Neural progenitor cell (in vitro differentiated cells): Measurements from ENCODE around the gene SPINT3. TPM values are rescaled to one million over a fixed set of nuclear protein-coding genes. Genes with fewer than 3 reads are reported as not detected.
"Not testable (repeated sequence)": the region's sequence is repeated elsewhere in the genome, so short reads cannot be mapped to it uniquely, and the experiment has no call there.

Source experiments
- DNase-seq: peaks from one replicate; pipeline ENCODE4 v3.0.0-alpha.2; 2016; ENCODE audit warnings: low spot score
- H2AFZ ChIP-seq: fragments of 200-600 bp; sonication (generic); replicated peaks from 2 replicates; pipeline ENCODE4 v1.6.1; 2016; ENCODE audit warnings: antibody characterized with exemption
- H3F3A ChIP-seq: fragments of 200-600 bp; sonication (generic); 2 replicates; pipeline ENCODE4 v1.6.1; 2016; ENCODE audit warnings: antibody characterized with exemption, low read depth
- H3K27ac ChIP-seq: fragments of 200-600 bp; sonication (generic); 2 replicates; pipeline ENCODE4 v1.5.1; 2016; ENCODE audit warnings: mild to moderate bottlenecking
- H3K27me3 ChIP-seq: fragments of 200-600 bp; sonication (generic); 2 replicates; pipeline ENCODE4 v1.6.1; 2016; ENCODE audit warnings: mild to moderate bottlenecking, moderate library complexity
- H3K36me3 ChIP-seq: fragments of 200-600 bp; sonication (generic); 2 replicates; pipeline ENCODE4 v1.5.1; 2016
- H3K4me1 ChIP-seq: fragments of 200-600 bp; sonication (generic); 2 replicates; pipeline ENCODE4 v1.6.1; 2016; ENCODE audit warnings: mixed run types
- H3K4me2 ChIP-seq: fragments of 200-600 bp; sonication (generic); 2 replicates; pipeline ENCODE4 v1.6.1; 2016
- H3K4me3 ChIP-seq: fragments of 200-600 bp; sonication (generic); 2 replicates; pipeline ENCODE4 v1.5.1; 2016
- H3K79me2 ChIP-seq: fragments of 200-600 bp; sonication (generic); 2 replicates; pipeline ENCODE4 v1.6.1; 2016; ENCODE audit warnings: low read depth
- H3K9ac ChIP-seq: fragments of 200-600 bp; sonication (generic); 2 replicates; pipeline ENCODE4 v1.6.1; 2016
- H3K9me3 ChIP-seq: fragments of 200-600 bp; sonication (generic); 2 replicates; pipeline ENCODE4 v1.5.1; 2016; ENCODE audit warnings: low read depth
- H4K20me1 ChIP-seq: fragments of 200-600 bp; sonication (generic); 2 replicates; pipeline ENCODE4 v1.6.1; 2016; ENCODE audit warnings: low read depth
- H3K27ac Mint-ChIP-seq: 3 replicates; pipeline ENCODE4 v1.8.0; 2021; ENCODE audit warnings: mixed read lengths
- H3K27me3 Mint-ChIP-seq: 2 replicates; pipeline ENCODE4 v1.8.0; 2022; ENCODE audit warnings: low read depth, mild to moderate bottlenecking, inconsistent platforms, moderate library complexity, mixed read lengths; ENCODE audit not compliant: insufficient read depth
- H3K36me3 Mint-ChIP-seq: 3 replicates; pipeline ENCODE4 v1.8.0; 2021; ENCODE audit warnings: mixed read lengths
- H3K4me1 Mint-ChIP-seq: 3 replicates; pipeline ENCODE4 v1.8.0; 2021; ENCODE audit warnings: mixed read lengths
- H3K4me3 Mint-ChIP-seq: 3 replicates; pipeline ENCODE4 v1.8.0; 2021; ENCODE audit warnings: mild to moderate bottlenecking, moderate library complexity, mixed read lengths
- H3K9me3 Mint-ChIP-seq: 3 replicates; pipeline ENCODE4 v1.8.0; 2020; ENCODE audit warnings: mixed read lengths
- EZH2 ChIP-seq: fragments of 200-600 bp; sonication (generic); IDR thresholded peaks from 2 replicates; pipeline ENCODE4 v1.6.1; 2017; ENCODE audit warnings: antibody characterized with exemption, mild to moderate bottlenecking, moderate library complexity
- EZH2phosphoT487 ChIP-seq: fragments of 200-600 bp; sonication (generic); IDR thresholded peaks from 2 replicates; pipeline ENCODE4 v1.6.1; 2017; ENCODE audit warnings: antibody characterized with exemption
- total RNA-seq: library from RNA; depleted of rRNA; stranded (reverse); fragments of >200 nt; gene quantifications from 2 replicates; pipeline ENCODE4 v1.2.3, GENCODE V29; 2015; ENCODE audit warnings: low replicate concordance
- TF ChIP-seq, protein P1 (sequence below): fragments of 200-600 bp; sonication (generic); IDR thresholded peaks from 2 replicates; pipeline ENCODE4 v1.5.1; 2017; ENCODE audit warnings: antibody characterized with exemption, mild to moderate bottlenecking

The SPINT3 gene
- total RNA-seq, 1 donor from 2014 or later = not detected

DNA sequence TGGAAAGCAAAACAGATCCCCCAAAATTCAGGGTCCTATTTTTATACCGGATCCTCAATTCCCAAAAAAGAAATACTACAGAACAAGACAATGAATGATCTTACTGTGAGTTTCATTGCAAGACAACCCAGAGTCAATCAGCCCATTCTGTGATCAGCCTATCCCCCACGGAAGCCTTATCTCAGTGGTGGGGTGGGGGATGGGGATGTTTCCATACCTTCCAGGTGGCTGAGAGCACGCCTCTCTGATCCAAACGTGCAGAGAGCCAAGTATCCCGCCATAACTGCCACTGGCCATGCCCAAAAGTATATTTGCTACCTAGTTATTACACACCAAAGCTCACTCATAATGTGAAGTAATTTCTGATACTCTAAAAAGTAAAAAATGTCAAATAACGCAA lies 30.7 kb downstream of the SPINT3 start:
- Mint-ChIP-seq H3K4me1 (no peaks in the 10 kb centered on the region), H3K4me3 (no peak overlapping the region), H3K27ac (no peak overlapping the region), H3K9me3 (no peaks in the 10 kb centered on the region), H3K36me3 (no peaks in the 10 kb centered on the region), H3K27me3 (no peaks in the 10 kb centered on the region)
- Histone ChIP-seq H3K4me3 (no peak overlapping the region), H3K36me3 (no peaks in the 10 kb centered on the region), H3K4me2 (no peak overlapping the region), H3K27me3 (no peaks in the 10 kb centered on the region), H3K9ac (no peak overlapping the region), H3K9me3 (no peaks in the 10 kb centered on the region), H3K4me1 (peaks cover 25% of the 10 kb centered on the region), H3F3A (no peaks in the 10 kb centered on the region), H2AFZ (no peak overlapping the region), H4K20me1 (no peaks in the 10 kb centered on the region), H3K27ac (no peak overlapping the region), H3K79me2 (no peaks in the 10 kb centered on the region)
- peak; percentile 27 for DNase-seq
- TF ChIP-seq, protein P1, sequence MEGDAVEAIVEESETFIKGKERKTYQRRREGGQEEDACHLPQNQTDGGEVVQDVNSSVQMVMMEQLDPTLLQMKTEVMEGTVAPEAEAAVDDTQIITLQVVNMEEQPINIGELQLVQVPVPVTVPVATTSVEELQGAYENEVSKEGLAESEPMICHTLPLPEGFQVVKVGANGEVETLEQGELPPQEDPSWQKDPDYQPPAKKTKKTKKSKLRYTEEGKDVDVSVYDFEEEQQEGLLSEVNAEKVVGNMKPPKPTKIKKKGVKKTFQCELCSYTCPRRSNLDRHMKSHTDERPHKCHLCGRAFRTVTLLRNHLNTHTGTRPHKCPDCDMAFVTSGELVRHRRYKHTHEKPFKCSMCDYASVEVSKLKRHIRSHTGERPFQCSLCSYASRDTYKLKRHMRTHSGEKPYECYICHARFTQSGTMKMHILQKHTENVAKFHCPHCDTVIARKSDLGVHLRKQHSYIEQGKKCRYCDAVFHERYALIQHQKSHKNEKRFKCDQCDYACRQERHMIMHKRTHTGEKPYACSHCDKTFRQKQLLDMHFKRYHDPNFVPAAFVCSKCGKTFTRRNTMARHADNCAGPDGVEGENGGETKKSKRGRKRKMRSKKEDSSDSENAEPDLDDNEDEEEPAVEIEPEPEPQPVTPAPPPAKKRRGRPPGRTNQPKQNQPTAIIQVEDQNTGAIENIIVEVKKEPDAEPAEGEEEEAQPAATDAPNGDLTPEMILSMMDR = no peak
- no peak for TF ChIP-seq EZH2
- TF ChIP-seq EZH2phosphoT487 = no peak

GRCh38 chr20:45479822-45480221 lies 35.6 kb downstream of the SPINT3 start:
- H3K4me1 Mint-ChIP-seq = no peaks in the 10 kb centered on the region
- Histone ChIP-seq H3K9me3 (no peaks in the 10 kb centered on the region), H2AFZ (no peak overlapping the region), H4K20me1 (no peaks in the 10 kb centered on the region), H3F3A (no peaks in the 10 kb centered on the region), H3K27ac (no peak overlapping the region), H3K4me3 (no peak overlapping the region), H3K36me3 (no peaks in the 10 kb centered on the region), H3K27me3 (no peaks in the 10 kb centered on the region), H3K79me2 (no peaks in the 10 kb centered on the region), H3K4me1 (peaks cover 8% of the 10 kb centered on the region), H3K4me2 (no peak overlapping the region), H3K9ac (no peak overlapping the region)
- TF ChIP-seq, protein P1 = no peak
- no peak for TF ChIP-seq EZH2
- H3K4me3 Mint-ChIP-seq = no peak overlapping the region
- H3K27me3 Mint-ChIP-seq = peaks cover 3% of the 10 kb centered on the region
- H3K27ac Mint-ChIP-seq = no peak overlapping the region
- H3K36me3 Mint-ChIP-seq = no peaks in the 10 kb centered on the region
- H3K9me3 Mint-ChIP-seq = peaks cover 5% of the 10 kb centered on the region
- DNase-seq = no peak

DNA sequence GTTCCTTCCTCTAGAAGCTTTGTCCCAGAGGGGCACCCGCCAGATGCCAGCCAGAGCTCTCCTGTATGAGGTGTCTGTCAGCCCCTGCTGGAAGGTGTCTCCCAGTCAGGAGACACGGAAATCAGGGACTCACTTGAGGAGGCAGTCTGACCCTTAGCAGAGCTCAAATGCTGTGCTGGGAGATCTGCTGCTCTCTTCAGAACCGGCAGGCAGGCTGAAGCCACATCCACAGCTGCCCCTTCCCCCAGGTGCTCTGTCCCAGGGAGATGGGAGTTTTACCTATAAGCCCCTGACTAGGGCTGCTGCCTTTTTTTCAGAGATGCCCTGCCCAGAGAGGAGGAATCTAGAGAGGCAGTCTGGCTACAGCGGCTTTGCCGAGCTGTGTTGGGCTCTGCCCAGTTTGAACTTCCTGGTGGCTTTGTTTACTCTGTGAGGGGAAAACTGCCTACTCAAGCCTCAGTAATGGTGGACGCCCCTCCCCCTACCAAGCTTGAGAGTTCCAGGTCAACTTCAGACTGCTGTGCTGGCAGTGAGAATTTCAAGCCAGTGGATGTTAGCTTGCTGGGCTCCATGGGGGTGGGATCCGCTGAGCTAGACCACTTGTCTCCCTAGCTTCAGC lies 37.8 kb downstream of the SPINT3 start:
- peaks cover 11% of the 10 kb centered on the region for H3K9me3 Mint-ChIP-seq
- H3K4me3 Mint-ChIP-seq, H3F3A ChIP-seq, H3K9me3 ChIP-seq, H3K4me1 Mint-ChIP-seq, H4K20me1 ChIP-seq, H3K27ac ChIP-seq, H3K4me3 ChIP-seq, H3K79me2 ChIP-seq, H3K27ac Mint-ChIP-seq, H3K27me3 ChIP-seq, H3K27me3 Mint-ChIP-seq, H3K4me1 ChIP-seq, H3K36me3 ChIP-seq, H3K9ac ChIP-seq, H3K4me2 ChIP-seq, H3K36me3 Mint-ChIP-seq, H2AFZ ChIP-seq, DNase-seq: not testable (repeated sequence)

GRCh38 chr20:45472286-45472685 lies 43.1 kb downstream of the SPINT3 start:
- Mint-ChIP-seq H3K4me1 (peaks cover 13% of the 10 kb centered on the region), H3K27me3 (peaks cover 12% of the 10 kb centered on the region)
- H3K79me2 ChIP-seq, H3K9me3 ChIP-seq, H3F3A ChIP-seq, H2AFZ ChIP-seq, DNase-seq, H3K4me1 ChIP-seq, H3K4me3 Mint-ChIP-seq, H3K36me3 Mint-ChIP-seq, H4K20me1 ChIP-seq, H3K9me3 Mint-ChIP-seq, H3K36me3 ChIP-seq, H3K4me2 ChIP-seq, H3K9ac ChIP-seq, H3K4me3 ChIP-seq, H3K27ac ChIP-seq, H3K27ac Mint-ChIP-seq: not testable (repeated sequence)
- peaks cover 38% of the 10 kb centered on the region for H3K27me3 ChIP-seq
